HCT116 (cell line): ENCODE results near the gene ARHGAP45. TPM values are rescaled to one million over a fixed set of nuclear protein-coding genes. Genes with fewer than 3 reads are reported as not detected.

Source experiments
- ATAC-seq: fragments of 200-7000 bp; cut with Tn5 transposase; 2 replicates; pipeline ENCODE4 v1.9.1; 2020; ENCODE audit warnings: mild to moderate bottlenecking, moderate library complexity
- BruUV-seq: library from RNA; stranded (reverse); fragments of 400-500 nt; replicated peaks from 2 replicates; lab custom pipeline; 2021; lab: Mats Ljungman, UMichigan
- CTCF ChIA-PET: fragments of 300-600 bp; sonication (Branson Sonifier 250); formaldehyde crosslinking; loops from one replicate; lab custom pipeline; 2021; ENCODE audit warnings: antibody characterized with exemption; lab: Charles Lee
- POLR2A ChIA-PET: fragments of 300-600, 350-600 bp; sonication (Branson Sonifier 250); formaldehyde crosslinking; loops from one replicate; lab custom pipeline; 2021; ENCODE audit warnings: antibody characterized with exemption; lab: Charles Lee
- RAD21 ChIA-PET, 2 experiments: fragments of 300-600 bp; sonication (Branson Sonifier 250); formaldehyde crosslinking; loops; one replicate each; lab custom pipeline; 2023; ENCODE audit warnings: low total read pairs in 2 of 2; ENCODE audit not compliant: uncharacterized antibody in 2 of 2, unreplicated experiment in 2 of 2, low non-redundant PET in 1 of 2; lab: Charles Lee
- DNase-seq: peaks from one replicate; pipeline ENCODE4 v3.0.0-alpha.2; 2010; ENCODE audit warnings: low read depth, low spot score
- H2AFZ ChIP-seq: fragments of 200-600 bp; shearing (Covaris generic), sonication (generic); 2 replicates; pipeline ENCODE4 v1.6.1; 2017; ENCODE audit warnings: low read depth, mixed run types, mixed read lengths, antibody characterized with exemption, low read length; ENCODE audit not compliant: poor library complexity, severe bottlenecking
- H3K27ac ChIP-seq: 2 replicates; pipeline ENCODE4 v1.5.1; 2012; ENCODE audit warnings: low read depth, low read length
- H3K27me3 ChIP-seq: fragments of 200-600 bp; sonication (generic); 2 replicates; pipeline ENCODE4 v1.6.1; 2016; ENCODE audit warnings: mixed run types, low read length, mixed read lengths; ENCODE audit not compliant: insufficient read depth
- H3K36me3 ChIP-seq, 2 experiments: fragments of 200-500 bp in 1 of 2; fragments of 200-600 bp in 1 of 2; sonication (Bioruptor generic) in 1 of 2; sonication (generic) in 1 of 2; 2 replicates each; pipeline versions ENCODE4 v1.5.1 to v1.6.1; 2014 to 2016; ENCODE audit warnings: low read length in 2 of 2, inconsistent platforms in 1 of 2, mixed read lengths in 1 of 2, mixed run types in 1 of 2; ENCODE audit not compliant: insufficient read depth in 2 of 2, control insufficient read depth in 1 of 2
- H3K4me1 ChIP-seq, 2 experiments: fragments of 200-600 bp in 1 of 2; sonication (generic) in 1 of 2; 2 replicates each; pipeline versions ENCODE4 v1.5.1 to v1.6.1; 2012 to 2017; ENCODE audit warnings: low read length in 2 of 2, inconsistent platforms in 1 of 2, mild to moderate bottlenecking in 1 of 2, mixed read lengths in 1 of 2, mixed run types in 1 of 2, moderate library complexity in 1 of 2; ENCODE audit not compliant: insufficient read depth in 2 of 2, control insufficient read depth in 1 of 2
- H3K4me2 ChIP-seq: fragments of 200-600 bp; sonication (generic); 2 replicates; pipeline ENCODE4 v1.6.1; 2017; ENCODE audit warnings: mixed run types, low read length, mixed read lengths
- H3K4me3 ChIP-seq, 2 experiments: fragments of 200-600 bp in 1 of 2; sonication (generic) in 1 of 2; replicated peaks in 1 of 2; 2 replicates each; pipeline ENCODE4 v1.5.1; 2011 to 2016; ENCODE audit warnings: low read length in 2 of 2, control low read depth in 1 of 2, low read depth in 1 of 2, mild to moderate bottlenecking in 1 of 2, mixed read lengths in 1 of 2, mixed run types in 1 of 2
- H3K79me2 ChIP-seq: fragments of 200-600 bp; sonication (generic); 2 replicates; pipeline ENCODE4 v1.6.1; 2017; ENCODE audit warnings: mild to moderate bottlenecking, mixed run types, low read length, moderate library complexity, mixed read lengths; ENCODE audit not compliant: insufficient read depth
- H3K9ac ChIP-seq: fragments of 200-600 bp; sonication (generic); 2 replicates; pipeline ENCODE4 v1.6.1; 2016; ENCODE audit warnings: low read length, mixed read lengths
- H3K9me2 ChIP-seq: fragments of 200-600 bp; sonication (generic), shearing (Covaris generic); 2 replicates; pipeline ENCODE4 v1.6.1; 2017; ENCODE audit warnings: mixed run types, mild to moderate bottlenecking, moderate library complexity; ENCODE audit not compliant: insufficient read depth
- H3K9me3 ChIP-seq, 2 experiments: fragments of 200-500 bp in 1 of 2; fragments of 200-600 bp in 1 of 2; sonication (Bioruptor generic) in 1 of 2; sonication (generic) in 1 of 2; 2 replicates each; pipeline ENCODE4 v1.6.1; 2014 to 2017; ENCODE audit warnings: low read length in 2 of 2, mixed read lengths in 2 of 2, inconsistent platforms in 1 of 2, low read depth in 1 of 2, mild to moderate bottlenecking in 1 of 2, mixed run types in 1 of 2, moderate library complexity in 1 of 2; ENCODE audit not compliant: control insufficient read depth in 1 of 2, insufficient read depth in 1 of 2
- H4K20me1 ChIP-seq: fragments of 200-600 bp; sonication (generic), shearing (Covaris generic); 2 replicates; pipeline ENCODE4 v1.6.1; 2017; ENCODE audit warnings: mixed run types, mild to moderate bottlenecking, moderate library complexity; ENCODE audit not compliant: insufficient read depth
- ATF3 ChIP-seq: IDR thresholded peaks from 2 replicates; pipeline ENCODE4 v1.6.1; 2012
- CBX3 ChIP-seq: IDR thresholded peaks from 2 replicates; pipeline ENCODE4 v1.6.1; 2012; ENCODE audit warnings: low read depth
- EGR1 ChIP-seq: IDR thresholded peaks from 2 replicates; pipeline ENCODE4 v1.6.1; 2012; ENCODE audit warnings: low read depth
- EZH2 ChIP-seq: fragments of 200-600 bp; sonication (generic); IDR thresholded peaks from 2 replicates; pipeline ENCODE4 v1.6.1; 2017; ENCODE audit warnings: antibody characterized with exemption, mixed run types
- EZH2phosphoT487 ChIP-seq: fragments of 200-600 bp; IDR thresholded peaks from 2 replicates; pipeline ENCODE4 v1.6.1; 2018; ENCODE audit warnings: antibody characterized with exemption, borderline replicate concordance
- MAX ChIP-seq: IDR thresholded peaks from 2 replicates; pipeline ENCODE4 v1.6.1; 2012
- SIN3A ChIP-seq: IDR thresholded peaks from 2 replicates; pipeline ENCODE4 v1.6.1; 2012; ENCODE audit warnings: low read depth
- SRF ChIP-seq: IDR thresholded peaks from 2 replicates; pipeline ENCODE4 v1.6.1; 2012; ENCODE audit warnings: low read depth
- TCF7L2 ChIP-seq: IDR thresholded peaks from 2 replicates; pipeline ENCODE4 v1.7.0; 2011; ENCODE audit warnings: borderline replicate concordance, inconsistent platforms; ENCODE audit not compliant: insufficient read depth, insufficient read length; ENCODE audit errors: extremely low read depth
- YY1 ChIP-seq: IDR thresholded peaks from 2 replicates; pipeline ENCODE4 v1.6.1; 2011; ENCODE audit warnings: low read length, low read depth, moderate library complexity, mild to moderate bottlenecking; ENCODE audit not compliant: insufficient replicate concordance; ENCODE audit errors: extremely low read depth
- ZBTB33 ChIP-seq: IDR thresholded peaks from 2 replicates; pipeline ENCODE4 v1.6.1; 2011; ENCODE audit warnings: mild to moderate bottlenecking, low read length, moderate library complexity; ENCODE audit not compliant: insufficient replicate concordance; ENCODE audit errors: extremely low read depth
- ZNF274 ChIP-seq: fragments of 200-500 bp; sonication (Bioruptor generic); IDR thresholded peaks from 2 replicates; pipeline ENCODE4 v1.6.1; 2014; ENCODE audit warnings: mild to moderate bottlenecking, low read depth, low read length, inconsistent platforms
- intact Hi-C: fragments of 100-400 bp; cut with micrococcal nuclease; formaldehyde crosslinking; loops from 2 replicates; pipeline ENCODE4 v1.10.0; 2022
- total RNA-seq: library from RNA; stranded (reverse); gene quantifications from one replicate; pipeline ENCODE4 v1.2.1, GENCODE V29; 2021; ENCODE audit not compliant: unreplicated experiment

ARHGAP45 gene
- total RNA-seq, 1 experiment from 2014 or later, result 30.4 TPM

GRCh38 chr19:1089891-1090290 is 22.9 kb downstream of the ARHGAP45 start:
- Histone ChIP-seq H3K27me3 (no peaks in the 10 kb centered on the region), H3K9me3 (no peaks in the 10 kb centered on the region), H3K4me2 (no peak overlapping the region), H2AFZ (no peak overlapping the region), H3K36me3 (peaks cover 24 to 48% of the 10 kb centered on the region in 2 experiments; a peak in 3 of 4 replicates), H3K9me2 (no peaks in the 10 kb centered on the region), H3K9ac (no peak overlapping the region), H4K20me1 (no peaks in the 10 kb centered on the region; the same call in 1 of the 2 replicates), H3K79me2 (peaks cover 43% of the 10 kb centered on the region), H3K4me1 (peaks cover 7 to 12% of the 10 kb centered on the region in 2 experiments; a peak in 3 of 4 replicates), H3K27ac (no peak overlapping the region), H3K4me3 (no peak overlapping the region)
- ChIA-PET RAD21 (no interaction called here), CTCF (no interaction called here), POLR2A (interaction anchor here (1.1 kb wide), 1 partner anchor 25 kb away, joined by 3 read pairs; no protein-coding TSS in a partner anchor)
- intact Hi-C loops, result no loop called here
- ATAC-seq, result no peak
- DNase-seq, result no peak
- no TSS peak for BruUV-seq
- TF ChIP-seq ZBTB33 (no peak), MAX (no peak), EZH2 (no peak), YY1 (no peak), EGR1 (no peak), ZNF274 (no peak), TCF7L2 (no peak), SRF (no peak), ATF3 (no peak), EZH2phosphoT487 (no peak), CBX3 (no peak), SIN3A (no peak)
- TF ChIP-seq, all 23 proteins: peak for 0
